Smooth muscle cell of the brain vasculature (primary cell): ENCODE data around the gene RNF212B.
A peak's percentile ranks its signal among the peaks of the same experiment; 100 is the strongest.
"Not testable (repeated sequence)": the region's sequence is repeated elsewhere in the genome, so short reads cannot be mapped to it uniquely, and the experiment has no call there.

Source experiments
- DNase-seq: peaks from one replicate; pipeline ENCODE4 v3.0.0-alpha.2; 2012; ENCODE audit warnings: low read depth, low spot score

RNF212B gene

GRCh38 chr14:23243066-23243465 is 5.3 kb downstream of the RNF212B start:
- no peak for DNase-seq

- no peak for DNase-seq
Measured at GRCh38 chr14:23245282-23245681, 7.5 kb downstream of the RNF212B start.

- DNase-seq, result no peak
Measured at GRCh38 chr14:23248601-23249000, 10.9 kb downstream of the RNF212B start.

GRCh38 chr14:23249824-23250223 is 12.1 kb downstream of the RNF212B start:
- no peak for DNase-seq

- DNase-seq, result no peak
Measured at GRCh38 chr14:23252006-23252405, 14.3 kb downstream of the RNF212B start.

GRCh38 chr14:23252420-23253333 is 14.9 kb downstream of the RNF212B start:
- no peak for DNase-seq

GRCh38 chr14:23258256-23258655 is 20.5 kb downstream of the RNF212B start:
- no peak for DNase-seq

- no peak for DNase-seq
Measured at GRCh38 chr14:23259426-23259825, 21.7 kb downstream of the RNF212B start.

- not testable (repeated sequence) for DNase-seq
Measured at GRCh38 chr14:23260849-23261248, 23.1 kb downstream of the RNF212B start.

- no peak for DNase-seq
Measured at GRCh38 chr14:23269193-23269592, 31.5 kb downstream of the RNF212B start.

GRCh38 chr14:23275412-23275811 is 37.7 kb downstream of the RNF212B start:
- DNase-seq, result no peak

- no peak for DNase-seq
Measured at GRCh38 chr14:23277189-23277588, 39.5 kb downstream of the RNF212B start.

GRCh38 chr14:23277928-23278327 is 40.2 kb downstream of the RNF212B start:
- not testable (repeated sequence) for DNase-seq

GRCh38 chr14:23281247-23281646 is 43.5 kb downstream of the RNF212B start:
- DNase-seq, result no peak

- DNase-seq, result no peak
Measured at GRCh38 chr14:23284654-23285529, 47.2 kb downstream of the RNF212B start.

GRCh38 chr14:23285530-23286019 is 47.8 kb downstream of the RNF212B start:
- no peak for DNase-seq

- DNase-seq, result peak; percentile 90
Measured at GRCh38 chr14:23286020-23286901, 48.5 kb downstream of the RNF212B start, which contains the start of gene HOMEZ. Gene HOMEZ (minus strand): TSS chr14:23286132. CDS start chr14:23285952, 180 bp downstream.

- no peak for DNase-seq
Measured at GRCh38 chr14:23286902-23287479, 49.3 kb downstream of the RNF212B start.

- DNase-seq, result no peak
Measured at GRCh38 chr14:23294734-23295561, 57.2 kb downstream of the RNF212B start.
